Loucy (cell line): Measurements from ENCODE around the gene PMEL.
"Not testable (repeated sequence)": the region's sequence is repeated elsewhere in the genome, so short reads cannot be mapped to it uniquely, and the experiment has no call there.

Source experiments
- H2AFZ ChIP-seq: fragments of 200-600 bp; sonication (generic); 2 replicates; pipeline ENCODE4 v1.6.0; 2016; ENCODE audit warnings: antibody characterized with exemption, mild to moderate bottlenecking, low read length, moderate library complexity
- H3F3A ChIP-seq: fragments of 200-600 bp; 2 replicates; pipeline ENCODE4 v1.6.0; 2016; ENCODE audit warnings: antibody characterized with exemption, low read depth, mild to moderate bottlenecking
- H3K27me3 ChIP-seq: fragments of 200-600 bp; sonication (generic); 2 replicates; pipeline ENCODE4 v1.6.1; 2014; ENCODE audit warnings: low read length, mild to moderate bottlenecking; ENCODE audit not compliant: insufficient read depth, poor library complexity, severe bottlenecking
- H3K36me3 ChIP-seq: fragments of 200-600 bp; sonication (generic); 2 replicates; pipeline ENCODE4 v1.6.1; 2016; ENCODE audit warnings: low read length; ENCODE audit not compliant: insufficient read depth
- H3K4me1 ChIP-seq: fragments of 200-600 bp; sonication (generic); 2 replicates; pipeline ENCODE4 v1.5.1; 2014; ENCODE audit warnings: low read length, mild to moderate bottlenecking; ENCODE audit not compliant: insufficient read depth, poor library complexity, severe bottlenecking
- H3K4me2 ChIP-seq: fragments of 200-600 bp; sonication (generic); 2 replicates; pipeline ENCODE4 v1.6.0; 2014; ENCODE audit warnings: antibody characterized with exemption, low read length, low read depth, mild to moderate bottlenecking; ENCODE audit not compliant: poor library complexity, severe bottlenecking
- H3K4me3 ChIP-seq: fragments of 200-600 bp; sonication (generic); 2 replicates; pipeline ENCODE4 v1.5.1; 2014; ENCODE audit warnings: low read length, mild to moderate bottlenecking, mixed read lengths; ENCODE audit not compliant: poor library complexity, severe bottlenecking
- H3K79me2 ChIP-seq: fragments of 200-600 bp; sonication (generic); 2 replicates; pipeline ENCODE4 v1.6.1; 2014; ENCODE audit warnings: low read length; ENCODE audit not compliant: insufficient read depth
- H3K9ac ChIP-seq: fragments of 200-600 bp; sonication (generic); 2 replicates; pipeline ENCODE4 v1.6.0; 2014; ENCODE audit warnings: mild to moderate bottlenecking, low read depth, low read length, moderate library complexity; ENCODE audit not compliant: poor library complexity, severe bottlenecking
- H3K9me2 ChIP-seq: fragments of 200-600 bp; sonication (generic); replicated peaks from 2 replicates; pipeline ENCODE4 v1.6.1; 2016; ENCODE audit warnings: low read depth, low read length, mixed read lengths
- H3K9me3 ChIP-seq: fragments of 200-600 bp; sonication (generic); 2 replicates; pipeline ENCODE4 v1.6.1; 2014; ENCODE audit warnings: mild to moderate bottlenecking, antibody characterized with exemption, low read length, low read depth; ENCODE audit not compliant: insufficient read depth
- H4K20me1 ChIP-seq: fragments of 200-600 bp; sonication (generic); 2 replicates; pipeline ENCODE4 v1.6.0; 2014; ENCODE audit warnings: antibody characterized with exemption, low read length, mild to moderate bottlenecking; ENCODE audit not compliant: insufficient read depth, poor library complexity, severe bottlenecking
- CTCF ChIP-seq: fragments of 200-600 bp; sonication (generic); conservative IDR thresholded peaks from 2 replicates; pipeline ENCODE4 v1.5.1; 2014; ENCODE audit warnings: mild to moderate bottlenecking, antibody characterized with exemption, low read length
- EZH2phosphoT487 ChIP-seq: fragments of 200-600 bp; IDR thresholded peaks from 2 replicates; pipeline ENCODE4 v1.6.1; 2018; ENCODE audit warnings: antibody characterized with exemption, mild to moderate bottlenecking, moderate library complexity, borderline replicate concordance

Gene PMEL

GRCh38 chr12:56001487-56002100, 35.8 kb upstream of the PMEL start:
- Histone ChIP-seq H3K9me2 (no peaks in the 10 kb centered on the region), H3K4me2 (no peak overlapping the region), H3K9ac (no peak overlapping the region)

DNA sequence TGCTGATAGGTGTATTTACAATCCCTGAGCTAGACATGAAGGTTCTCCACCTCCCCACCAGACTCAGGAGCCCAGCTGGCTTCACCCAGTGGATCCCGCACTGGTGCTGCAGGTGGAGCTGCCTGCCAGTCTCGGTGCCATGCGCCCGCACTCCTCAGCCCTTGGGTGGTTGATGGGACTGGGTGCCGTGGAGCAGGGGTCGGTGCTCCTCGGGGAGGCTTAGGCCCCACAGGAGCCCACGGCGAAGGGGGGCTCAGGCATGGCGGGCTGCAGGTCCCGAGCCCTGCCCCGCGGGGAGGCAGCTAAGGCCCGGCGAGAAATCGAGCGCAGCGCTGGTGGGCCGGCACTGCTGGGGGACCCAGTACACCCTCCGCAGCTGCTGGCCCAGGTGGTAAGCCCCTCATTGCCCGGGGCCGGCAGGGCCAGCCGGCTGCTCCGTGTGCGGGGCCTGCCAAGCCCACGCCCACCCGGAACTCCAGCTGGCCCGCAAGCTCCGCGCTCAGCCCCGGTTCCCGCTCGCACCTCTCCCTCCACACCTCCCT, 34.2 kb upstream of the PMEL start:
- not testable (repeated sequence) for H3K4me3 ChIP-seq, H3F3A ChIP-seq, H3K4me1 ChIP-seq, H3K4me2 ChIP-seq, H2AFZ ChIP-seq, H3K27me3 ChIP-seq, H3K36me3 ChIP-seq, H3K9me3 ChIP-seq, H3K79me2 ChIP-seq, H3K9ac ChIP-seq, H4K20me1 ChIP-seq, H3K9me2 ChIP-seq

More at GRCh38 chr12:56001487-56002100, 35.8 kb upstream of the PMEL start:
- no peaks in the 10 kb centered on the region for H3K4me1 ChIP-seq
- H3K9me3 ChIP-seq, result no peaks in the 10 kb centered on the region
- no peak for TF ChIP-seq EZH2phosphoT487
- no peak for TF ChIP-seq CTCF
- no peaks in the 10 kb centered on the region for H4K20me1 ChIP-seq
- no peaks in the 10 kb centered on the region for H3K27me3 ChIP-seq
- no peak overlapping the region for H3K4me3 ChIP-seq
- no peaks in the 10 kb centered on the region for H3K79me2 ChIP-seq
- no peaks in the 10 kb centered on the region for H3K36me3 ChIP-seq
- no peaks in the 10 kb centered on the region for H3F3A ChIP-seq
- H2AFZ ChIP-seq, result no peak overlapping the region

GRCh38 chr12:55999522-55999921, 33.7 kb upstream of the PMEL start:
- H3K4me1 ChIP-seq, H3K27me3 ChIP-seq, H4K20me1 ChIP-seq: not testable (repeated sequence)

GRCh38 chr12:55997535-55997859, 31.7 kb upstream of the PMEL start:
- TF ChIP-seq CTCF (no peak), EZH2phosphoT487 (no peak)
- Histone ChIP-seq H3K9ac (no peak overlapping the region), H3K9me3 (no peaks in the 10 kb centered on the region), H3K36me3 (peaks cover 5% of the 10 kb centered on the region; the same call in 1 of the 2 replicates), H3K9me2 (no peaks in the 10 kb centered on the region), H3K79me2 (no peaks in the 10 kb centered on the region), H3K27me3 (no peaks in the 10 kb centered on the region), H2AFZ (no peak overlapping the region), H3K4me2 (no peak overlapping the region), H3K4me1 (no peaks in the 10 kb centered on the region), H4K20me1 (no peaks in the 10 kb centered on the region), H3F3A (no peaks in the 10 kb centered on the region), H3K4me3 (no peak overlapping the region)

More at GRCh38 chr12:55999522-55999921, 33.7 kb upstream of the PMEL start:
- H3K9ac ChIP-seq, H3K4me2 ChIP-seq, H3K36me3 ChIP-seq, H3K9me2 ChIP-seq, H3K79me2 ChIP-seq, H2AFZ ChIP-seq, H3F3A ChIP-seq, H3K9me3 ChIP-seq, H3K4me3 ChIP-seq: not testable (repeated sequence)
